Stimulated activated CD8-positive, alpha-beta memory T cell treated with anti-CD3 and anti-CD28 coated beads, Interleukin-4, amount 100 ng/mL, for 1 hour (primary cell): Measurements from ENCODE around the gene GTSF1L.

ENCODE experiments used
- DNase-seq, 2 donors: peaks; one replicate each; pipeline ENCODE4 v3.0.0-alpha.2; 2020; ENCODE audit warnings: low read depth in 2 of 2, low spot score in 1 of 2

GTSF1L gene

GRCh38 chr20:43716757-43717615, 9.8 kb downstream of the GTSF1L start:
- DNase-seq: no peak

- DNase-seq: no peak
Observed at GRCh38 chr20:43716123-43716522, 10.7 kb downstream of the GTSF1L start.

GRCh38 chr20:43715511-43715910, 11.3 kb downstream of the GTSF1L start:
- no peak for DNase-seq

- DNase-seq: no peak
Observed at GRCh38 chr20:43715044-43715443, 11.8 kb downstream of the GTSF1L start.

GRCh38 chr20:43711098-43711654, 15.6 kb downstream of the GTSF1L start:
- DNase-seq: no peak

- DNase-seq: no peak
Observed at GRCh38 chr20:43710370-43711044, 16.3 kb downstream of the GTSF1L start.

- no peak for DNase-seq
Observed at GRCh38 chr20:43702502-43702901, 24.3 kb downstream of the GTSF1L start.

GRCh38 chr20:43700627-43701026, 26.2 kb downstream of the GTSF1L start:
- DNase-seq: no peak

- DNase-seq: no peak
Observed at GRCh38 chr20:43699941-43700565, 26.7 kb downstream of the GTSF1L start.

- DNase-seq: no peak
Observed at GRCh38 chr20:43695571-43695970, 31.2 kb downstream of the GTSF1L start.

- DNase-seq: no peak
Observed at GRCh38 chr20:43694763-43695162, 32.0 kb downstream of the GTSF1L start.

GRCh38 chr20:43691928-43692524, 34.8 kb downstream of the GTSF1L start:
- peak in 1 of 2 donors; percentile 22 for DNase-seq

GRCh38 chr20:43690943-43691598, 35.7 kb downstream of the GTSF1L start:
- no peak for DNase-seq

GRCh38 chr20:43689165-43689564, 37.6 kb downstream of the GTSF1L start:
- no peak for DNase-seq

GRCh38 chr20:43686820-43687219, 40.0 kb downstream of the GTSF1L start:
- DNase-seq: no peak

GRCh38 chr20:43682446-43682845, 44.4 kb downstream of the GTSF1L start:
- no peak for DNase-seq

- DNase-seq: no peak
Observed at GRCh38 chr20:43681991-43682410, 44.8 kb downstream of the GTSF1L start.

GRCh38 chr20:43681468-43681942, 45.3 kb downstream of the GTSF1L start:
- DNase-seq: no peak

- no peak for DNase-seq
Observed at GRCh38 chr20:43680981-43681380, 45.8 kb downstream of the GTSF1L start.

GRCh38 chr20:43676368-43676767, 50.4 kb downstream of the GTSF1L start:
- DNase-seq: no peak
